ENCODE measurements around the gene TEC.

DNA sequence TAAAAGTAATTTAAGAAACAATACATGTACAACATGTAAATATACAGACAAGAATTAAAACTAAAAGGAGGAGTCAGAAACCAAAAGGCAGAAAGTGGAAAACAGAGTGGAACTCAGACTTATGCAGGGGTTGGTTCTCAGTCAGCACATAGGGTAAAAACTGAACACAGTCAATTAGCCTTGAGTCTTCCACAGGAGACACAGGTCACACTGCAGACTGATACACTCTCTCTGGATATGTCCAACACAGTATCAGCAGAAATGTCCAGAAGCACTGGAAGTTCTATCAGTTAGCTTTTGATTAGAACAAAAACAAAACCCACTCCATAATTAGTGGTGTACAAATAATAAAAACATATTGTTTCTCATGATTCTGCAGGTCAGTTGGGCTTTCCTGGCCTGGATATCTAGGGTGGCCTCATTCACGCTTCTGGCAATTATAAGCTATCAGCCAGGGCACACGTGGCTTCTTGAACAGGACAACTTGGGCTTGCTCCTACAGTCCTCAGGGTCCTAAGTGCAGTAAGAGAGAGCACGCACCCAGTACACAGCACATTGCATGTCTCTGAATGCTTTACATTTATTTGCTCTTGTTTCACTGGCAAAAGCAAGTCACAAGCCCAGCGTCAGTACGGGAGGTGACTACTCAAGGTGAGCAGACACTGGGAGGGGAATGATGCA, 21.6 kb downstream of the TEC start:
- TF ChIP-seq, protein P1, sequence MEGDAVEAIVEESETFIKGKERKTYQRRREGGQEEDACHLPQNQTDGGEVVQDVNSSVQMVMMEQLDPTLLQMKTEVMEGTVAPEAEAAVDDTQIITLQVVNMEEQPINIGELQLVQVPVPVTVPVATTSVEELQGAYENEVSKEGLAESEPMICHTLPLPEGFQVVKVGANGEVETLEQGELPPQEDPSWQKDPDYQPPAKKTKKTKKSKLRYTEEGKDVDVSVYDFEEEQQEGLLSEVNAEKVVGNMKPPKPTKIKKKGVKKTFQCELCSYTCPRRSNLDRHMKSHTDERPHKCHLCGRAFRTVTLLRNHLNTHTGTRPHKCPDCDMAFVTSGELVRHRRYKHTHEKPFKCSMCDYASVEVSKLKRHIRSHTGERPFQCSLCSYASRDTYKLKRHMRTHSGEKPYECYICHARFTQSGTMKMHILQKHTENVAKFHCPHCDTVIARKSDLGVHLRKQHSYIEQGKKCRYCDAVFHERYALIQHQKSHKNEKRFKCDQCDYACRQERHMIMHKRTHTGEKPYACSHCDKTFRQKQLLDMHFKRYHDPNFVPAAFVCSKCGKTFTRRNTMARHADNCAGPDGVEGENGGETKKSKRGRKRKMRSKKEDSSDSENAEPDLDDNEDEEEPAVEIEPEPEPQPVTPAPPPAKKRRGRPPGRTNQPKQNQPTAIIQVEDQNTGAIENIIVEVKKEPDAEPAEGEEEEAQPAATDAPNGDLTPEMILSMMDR (IDR thresholded peaks at IDR 0.05): no peak
- no peak for TF ChIP-seq POLR2A (IDR thresholded peaks at IDR 0.05)
- TF ChIP-seq POLR2AphosphoS5 (IDR thresholded peaks at IDR 0.05): no peak
- TF ChIP-seq EP300 (IDR thresholded peaks at IDR 0.05): no peak
